GM19023 (cell line): ENCODE measurements around the gene CYP2C19.
"Not testable (repeated sequence)": the region's sequence is repeated elsewhere in the genome, so short reads cannot be mapped to it uniquely, and the experiment has no call there.

Source experiments
- ATAC-seq: cut with Tn5 transposase; IDR thresholded peaks from one replicate; pipeline ENCODE4 v1.9.1; 2021; ENCODE audit warnings: mild to moderate bottlenecking, moderate library complexity; ENCODE audit not compliant: unreplicated experiment

CYP2C19 gene

DNA sequence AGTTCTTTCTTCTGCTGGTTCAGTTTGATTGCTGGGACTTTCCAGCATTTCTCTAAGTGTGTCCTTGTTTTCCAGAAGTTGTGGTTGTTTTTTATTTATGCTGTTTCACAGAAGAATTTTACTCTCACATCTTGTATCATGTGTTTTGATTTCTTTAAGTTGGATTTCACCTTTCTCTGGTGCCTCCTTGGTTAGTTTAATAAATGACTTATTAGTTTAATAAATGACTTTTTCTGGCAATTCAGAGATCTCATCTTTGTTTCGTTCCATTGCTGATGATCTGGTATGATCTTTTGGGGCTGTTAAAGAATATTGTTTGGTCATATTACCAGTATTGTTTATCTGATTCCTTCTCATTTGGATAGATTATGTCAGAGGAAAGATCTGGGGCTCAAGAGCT is 116.2 kb downstream of the CYP2C19 start:
- ATAC-seq, result no peak

DNA sequence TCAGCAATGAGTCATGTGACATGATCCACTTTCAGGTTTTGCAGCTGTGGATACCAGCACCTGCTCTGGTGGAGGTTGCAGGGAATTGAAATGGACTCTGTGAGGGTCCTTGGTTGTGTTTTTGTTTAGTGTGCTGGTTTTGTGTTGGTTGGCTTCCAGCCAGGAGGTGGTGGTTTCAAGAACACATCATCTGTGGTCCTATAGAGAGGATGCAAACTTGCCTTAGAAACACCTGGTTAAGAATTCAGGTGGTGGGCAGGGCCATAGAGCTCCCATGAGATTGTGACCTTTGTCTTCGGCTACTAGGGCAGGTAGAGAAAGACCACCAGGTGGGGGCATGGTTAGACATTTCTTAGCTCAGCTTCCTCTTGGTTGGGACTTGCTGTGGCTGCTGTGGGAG is 116.7 kb downstream of the CYP2C19 start:
- ATAC-seq, result no peak

DNA sequence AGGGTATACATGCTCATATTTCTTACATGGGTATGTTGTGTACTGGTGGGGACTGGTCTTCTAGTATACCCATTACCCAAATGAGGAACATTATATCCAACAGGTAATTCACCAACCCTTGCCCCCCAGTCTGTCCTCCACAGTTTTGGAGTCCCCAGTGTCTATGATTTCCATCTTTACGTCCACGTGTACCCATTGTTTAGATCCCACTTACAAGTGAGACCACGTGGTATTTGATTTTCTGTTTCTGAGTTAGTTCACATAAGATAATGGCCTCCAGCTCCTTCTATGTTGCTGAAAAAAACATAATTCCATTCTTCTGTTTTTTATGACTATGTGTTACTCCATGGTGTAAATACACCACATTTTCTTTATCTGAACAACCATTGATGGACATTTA is 126.6 kb downstream of the CYP2C19 start:
- ATAC-seq, result no peak

DNA sequence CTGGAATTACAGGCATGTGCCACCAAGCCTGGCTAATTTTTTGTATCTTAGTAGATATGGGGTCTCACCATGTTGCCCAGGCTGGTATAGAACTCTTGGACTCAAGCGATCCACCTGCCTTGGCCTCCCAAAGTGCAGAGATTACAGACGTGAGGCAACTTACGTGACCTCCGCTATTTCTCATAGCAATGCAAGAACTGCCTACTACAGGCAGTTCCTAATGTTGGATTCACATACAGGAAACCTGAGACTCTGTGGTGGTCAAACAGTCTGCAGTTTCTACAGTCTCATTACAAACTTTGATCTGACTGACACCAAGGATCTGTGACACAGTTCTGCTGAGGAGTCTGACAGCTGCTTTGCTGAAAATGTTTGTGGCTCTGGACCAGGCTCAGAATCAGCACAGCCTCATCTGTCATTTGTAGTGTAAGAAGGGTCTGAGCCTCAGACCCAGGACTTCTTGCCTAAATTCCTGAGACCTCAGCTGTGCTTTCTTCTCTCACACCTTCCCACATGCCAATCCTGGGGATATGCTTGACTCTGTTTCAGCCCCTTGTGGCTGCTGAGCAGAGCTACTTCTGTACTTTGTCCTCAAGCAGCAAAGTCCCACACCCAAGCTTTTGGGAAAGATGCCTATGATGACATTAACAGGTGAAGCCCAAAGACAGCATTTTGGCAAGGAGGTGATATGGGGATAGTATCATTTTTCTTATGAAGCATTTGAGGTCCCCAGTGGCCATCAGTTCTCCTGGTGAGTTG is 128.0 kb downstream of the CYP2C19 start:
- no peak for ATAC-seq

DNA sequence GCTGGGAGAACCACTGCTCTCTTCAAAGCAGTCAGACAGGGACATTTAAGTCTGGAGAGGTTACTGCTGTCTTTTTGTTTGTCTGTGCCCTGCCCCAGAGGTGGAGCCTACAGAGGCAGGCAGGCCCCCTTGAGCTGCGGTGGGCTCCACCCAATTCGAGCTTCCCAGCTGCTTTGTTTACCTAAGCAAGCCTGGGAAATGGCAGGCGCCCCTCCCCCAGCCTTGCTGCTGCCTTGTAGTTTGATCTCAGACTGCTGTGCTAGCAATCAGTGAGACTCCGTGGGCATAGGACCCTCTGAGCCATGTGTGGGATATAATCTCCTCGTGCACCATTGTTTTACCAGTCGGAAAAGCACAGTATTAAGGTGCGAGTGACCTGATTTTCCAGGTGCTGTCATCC is 135.9 kb downstream of the CYP2C19 start:
- not testable (repeated sequence) for ATAC-seq

DNA sequence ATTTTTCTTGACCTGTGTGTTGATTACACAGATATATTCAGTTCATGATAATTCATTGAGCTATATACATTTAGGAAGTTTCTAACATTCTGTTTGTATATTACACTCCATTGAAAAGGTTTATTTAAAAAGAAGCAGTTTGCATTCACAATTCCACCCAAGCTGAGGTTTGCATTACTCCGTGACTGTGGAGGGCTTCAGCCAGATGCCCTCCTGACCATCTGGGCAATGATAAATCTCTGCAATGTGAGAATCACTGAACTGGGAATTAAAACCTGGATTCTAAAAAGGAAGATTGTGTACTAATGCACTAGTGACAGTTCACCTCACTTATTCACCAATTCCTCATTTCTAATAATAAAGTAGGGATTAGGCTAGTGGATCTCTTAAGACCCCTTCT is 139.6 kb downstream of the CYP2C19 start:
- ATAC-seq, result no peak

DNA sequence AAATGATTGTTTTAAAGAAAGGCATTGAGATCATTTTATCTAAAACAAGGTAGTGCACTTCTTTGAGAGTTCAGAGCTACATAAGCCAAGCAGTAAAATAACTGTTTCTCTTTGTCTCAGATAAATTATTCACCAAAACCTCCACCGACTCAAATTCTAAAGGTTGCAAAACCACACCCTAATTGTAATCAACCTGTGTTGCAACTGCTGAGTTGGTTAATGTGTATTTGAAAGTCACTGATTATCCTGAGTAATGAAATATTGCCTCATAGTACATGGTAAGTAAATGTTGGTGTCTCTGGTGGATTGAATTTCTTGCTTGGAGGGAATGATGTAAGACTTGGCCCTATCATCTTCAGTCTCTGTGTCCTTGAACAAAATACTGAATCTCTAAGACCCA is 140.1 kb downstream of the CYP2C19 start:
- no peak for ATAC-seq
